ENCODE data around the gene PCYT2. TPM values are rescaled to one million over a fixed set of nuclear protein-coding genes. Genes with fewer than 3 reads are reported as not detected.

Gene PCYT2
- total and polyA plus RNA-seq, 12 donors: 29.5 to 64.1 (median 47.7) TPM

GRCh38 chr17:81860756-81861568 is 50.2 kb downstream of the PCYT2 start:
- H3K36me3 ChIP-seq: peaks cover 0 to 56% (median 21%) of the 10 kb centered on the region in 9 donors
- peak overlapping the region; percentile 86 to 99 (median 98) for H3K27ac ChIP-seq
- 0% methylated on average over 72 to 74 of the region's 74 CpGs for WGBS, 2 donors
- H3K4me1 ChIP-seq: peaks cover 15 to 69% (median 45%) of the 10 kb centered on the region in 9 donors
- no peaks in the 10 kb centered on the region for H3K27me3 ChIP-seq
- DNase-seq (peak; percentile 99), ATAC-seq (peak; percentile 90 to 98 (median 96))
- H3K9me3 ChIP-seq: no peaks in the 10 kb centered on the region
- intact Hi-C loops (cut with DNase I): loop anchor here in 1 of 10 donors (5.0 kb wide), 1 partner anchor 39 kb away; no protein-coding TSS in a partner anchor
- H3K4me3 ChIP-seq: peak overlapping the region; percentile 40 to 100 (median 83)
- peak in 4 of 9 donors; percentile 7 to 30 (median 22) for TF ChIP-seq CTCF (IDR thresholded peaks at IDR 0.05)

GRCh38 chr17:81859906-81860755 is 51.1 kb downstream of the PCYT2 start, which contains the start of gene P4HB:
Gene P4HB, minus strand, starts transcription at chr17:81860535. Its CDS starts 64 bp downstream, at chr17:81860471.
- peaks cover 0 to 56% (median 24%) of the 10 kb centered on the region in 9 donors for H3K36me3 ChIP-seq
- peak in 1 of 2 donors; percentile 98 for DNase-seq
- peak in 2 of 8 donors; percentile 0 to 1 for ATAC-seq
- 0% methylated on average over 87 to 95 of the region's 95 CpGs for WGBS, 2 donors
- intact Hi-C loops (cut with DNase I): loop anchor here in 1 of 10 donors (5.0 kb wide), 1 partner anchor 38 kb away; no protein-coding TSS in a partner anchor
- H3K27ac ChIP-seq: peak within 1 kb of the TSS; percentile 91 to 99 (median 98)
- no peaks in the 10 kb centered on the region for H3K27me3 ChIP-seq
- peak within 1 kb of the TSS; percentile 82 to 100 (median 97) for H3K4me3 ChIP-seq
- TF ChIP-seq CTCF (IDR thresholded peaks at IDR 0.05): no peak
- no peaks in the 10 kb centered on the region for H3K9me3 ChIP-seq
- H3K4me1 ChIP-seq: peaks cover 18 to 75% (median 46%) of the 10 kb centered on the region in 9 donors

- Histone ChIP-seq H3K4me1 (peaks cover 18 to 79% (median 50%) of the 10 kb centered on the region in 9 donors), H3K27ac (peak overlapping the region in 9 of 10 donors; percentile 89 to 99 (median 97)), H3K9me3 (no peaks in the 10 kb centered on the region), H3K4me3 (peak overlapping the region; percentile 82 to 100 (median 97)), H3K27me3 (no peaks in the 10 kb centered on the region), H3K36me3 (peaks cover 1 to 59% (median 33%) of the 10 kb centered on the region in 9 donors)
- no peak for TF ChIP-seq CTCF (IDR thresholded peaks at IDR 0.05)
- intact Hi-C loops (cut with DNase I): no loop called here
- ATAC-seq: no peak
- no peak for DNase-seq
- 51 to 54% methylated on average over 23 of the region's 23 CpGs for WGBS, 2 donors
These were observed 52.0 kb downstream of the PCYT2 start for GRCh38 chr17:81858967-81859905.

Data from heart right ventricle (tissue), 16 donors.